ENCODE results near the gene FAM200C. TPM values are rescaled to one million over a fixed set of nuclear protein-coding genes. Genes with fewer than 3 reads are reported as not detected.
A peak's percentile ranks its signal among the peaks of the same experiment; 100 is the strongest.

FAM200C gene
- total and polyA plus RNA-seq, 11 donors: 2.2 to 5.0 (median 3.4) TPM

DNA sequence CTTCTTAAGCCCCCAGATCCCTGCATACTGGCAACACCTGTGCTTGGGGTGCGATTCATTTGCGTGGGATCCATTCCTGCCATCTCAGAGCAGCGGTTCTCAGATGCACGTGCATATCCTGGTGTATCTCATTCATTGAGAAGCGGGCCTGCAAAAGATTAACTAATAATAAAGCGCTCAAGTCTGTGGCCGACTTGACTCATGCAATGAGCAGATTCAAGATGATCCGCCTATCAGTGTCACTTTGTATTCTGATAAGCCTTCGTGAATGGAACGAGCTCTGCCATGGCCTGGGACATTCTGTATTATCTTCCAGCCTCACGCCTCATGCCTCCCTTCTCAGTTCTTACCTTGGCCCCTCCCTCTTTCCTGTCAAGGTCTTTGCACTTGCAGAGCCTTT, 51.8 kb downstream of the FAM200C start:
- 69 to 80% (median 77%) methylated on average over 10 to 11 of the region's 11 CpGs for WGBS, 4 donors

DNA sequence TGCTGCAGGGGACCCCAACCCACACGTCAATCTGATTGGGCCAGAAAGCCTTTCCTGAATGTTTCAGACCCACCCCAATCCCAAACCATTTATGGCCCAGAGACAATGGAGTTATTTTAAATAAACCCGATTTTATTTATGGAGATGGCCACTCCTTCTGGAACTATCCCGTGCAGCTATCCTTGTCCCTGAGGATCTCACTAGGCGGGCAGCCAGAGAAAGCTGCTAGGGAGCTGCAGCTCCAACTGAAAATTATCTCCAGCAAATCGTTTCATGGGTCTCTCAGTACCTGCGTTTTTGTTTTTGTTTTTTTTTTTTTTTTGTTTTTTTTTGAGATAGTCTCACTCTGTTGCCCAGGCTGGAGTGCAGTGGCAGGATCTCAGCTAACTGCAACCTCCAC, 52.4 kb downstream of the FAM200C start:
- H3K4me1 ChIP-seq: peaks cover 0 to 11% (median 0%) of the 10 kb centered on the region in 12 donors
- intact Hi-C loops (cut with DNase I): loop anchor here in 5 of 10 donors (5.0 kb wide), 3 partner anchors 265 to 325 kb away; no protein-coding TSS in a partner anchor
- DNase-seq (peak in 1 of 5 donors; percentile 51), ATAC-seq (no peak)
- H3K27me3 ChIP-seq: no peaks in the 10 kb centered on the region
- peaks cover 0 to 9% (median 0%) of the 10 kb centered on the region in 9 donors for H3K36me3 ChIP-seq
- no peak overlapping the region for H3K4me3 ChIP-seq
- peak overlapping the region in 1 of 12 donors; percentile 19 for H3K27ac ChIP-seq
- H3K9me3 ChIP-seq: no peaks in the 10 kb centered on the region
- no peak for TF ChIP-seq POLR2A (IDR thresholded peaks at IDR 0.05)
- TF ChIP-seq, protein P1, sequence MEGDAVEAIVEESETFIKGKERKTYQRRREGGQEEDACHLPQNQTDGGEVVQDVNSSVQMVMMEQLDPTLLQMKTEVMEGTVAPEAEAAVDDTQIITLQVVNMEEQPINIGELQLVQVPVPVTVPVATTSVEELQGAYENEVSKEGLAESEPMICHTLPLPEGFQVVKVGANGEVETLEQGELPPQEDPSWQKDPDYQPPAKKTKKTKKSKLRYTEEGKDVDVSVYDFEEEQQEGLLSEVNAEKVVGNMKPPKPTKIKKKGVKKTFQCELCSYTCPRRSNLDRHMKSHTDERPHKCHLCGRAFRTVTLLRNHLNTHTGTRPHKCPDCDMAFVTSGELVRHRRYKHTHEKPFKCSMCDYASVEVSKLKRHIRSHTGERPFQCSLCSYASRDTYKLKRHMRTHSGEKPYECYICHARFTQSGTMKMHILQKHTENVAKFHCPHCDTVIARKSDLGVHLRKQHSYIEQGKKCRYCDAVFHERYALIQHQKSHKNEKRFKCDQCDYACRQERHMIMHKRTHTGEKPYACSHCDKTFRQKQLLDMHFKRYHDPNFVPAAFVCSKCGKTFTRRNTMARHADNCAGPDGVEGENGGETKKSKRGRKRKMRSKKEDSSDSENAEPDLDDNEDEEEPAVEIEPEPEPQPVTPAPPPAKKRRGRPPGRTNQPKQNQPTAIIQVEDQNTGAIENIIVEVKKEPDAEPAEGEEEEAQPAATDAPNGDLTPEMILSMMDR (IDR thresholded peaks at IDR 0.05): no peak
- 49 to 68% (median 54%) methylated on average over 6 of the region's 6 CpGs for WGBS, 4 donors

More for the DNA sequence above, 51.8 kb downstream of the FAM200C start:
- no peak for DNase-seq
- Histone ChIP-seq H3K36me3 (peaks cover 0 to 9% (median 0%) of the 10 kb centered on the region in 9 donors), H3K4me1 (peaks cover 0 to 8% (median 0%) of the 10 kb centered on the region in 12 donors), H3K27ac (no peak overlapping the region), H3K4me3 (no peak overlapping the region), H3K9me3 (no peaks in the 10 kb centered on the region), H3K27me3 (no peaks in the 10 kb centered on the region)
- intact Hi-C loops (cut with DNase I): loop anchor here in 5 of 10 donors (5.0 kb wide), 3 partner anchors 266 to 326 kb away; no protein-coding TSS in a partner anchor
- TF ChIP-seq, protein P1 (IDR thresholded peaks at IDR 0.05): no peak
- no peak for TF ChIP-seq POLR2A (IDR thresholded peaks at IDR 0.05)
- no peak for ATAC-seq

Other genes starting within 250 kb of the FAM200C start
- gene FABP6, start 170.5 kb downstream of the FAM200C start, total RNA-seq: 1 to 10 TPM in 8 of 9 donors, under 1 TPM in 1; 0.83 to 4.8 (median 2.3) TPM
- 1 to 10 TPM in 1 of 2 donors, under 1 TPM in 1; 0.25 to 6.2 TPM for gene FABP6, start 170.5 kb downstream of the FAM200C start, polyA plus RNA-seq
- 10 to 100 TPM in 2 of 9 donors, 1 to 10 TPM in 7; 4.1 to 12.4 (median 7.6) TPM for gene CCNJL, start 87.5 kb downstream of the FAM200C start, total RNA-seq
- 1 to 10 TPM; 3.5 to 4.1 TPM for gene CCNJL, start 87.5 kb downstream of the FAM200C start, polyA plus RNA-seq
- 1 to 10 TPM in 5 of 9 donors, under 1 TPM in 4; 0.44 to 1.6 (median 1.0) TPM for gene C1QTNF2, start 29.4 kb downstream of the FAM200C start, total RNA-seq
- 1 to 10 TPM in 1 of 2 donors, under 1 TPM in 1; 0.67 to 1.1 TPM for gene C1QTNF2, start 29.4 kb downstream of the FAM200C start, polyA plus RNA-seq
- gene SLU7, start 19.0 kb upstream of the FAM200C start, total RNA-seq: 10 to 100 TPM; 39.7 to 81.6 (median 49.7) TPM
- 10 to 100 TPM; 22.7 to 32.5 TPM for gene SLU7, start 19.0 kb upstream of the FAM200C start, polyA plus RNA-seq
- 10 to 100 TPM in 1 of 9 donors, 1 to 10 TPM in 7, under 1 TPM in 1; 0.70 to 22.9 (median 1.7) TPM for gene PTTG1, start 21.8 kb upstream of the FAM200C start, total RNA-seq
- gene PTTG1, start 21.8 kb upstream of the FAM200C start, polyA plus RNA-seq: 1 to 10 TPM; 1.6 to 9.0 TPM

Data from heart left ventricle (tissue), 16 donors.